ENCODE measurements around the gene NACA2. TPM values are rescaled to one million over a fixed set of nuclear protein-coding genes. Genes with fewer than 3 reads are reported as not detected.

The NACA2 gene
- total and polyA plus RNA-seq, 4 donors, result 0.08 to 0.32 TPM; not detected in 2

DNA sequence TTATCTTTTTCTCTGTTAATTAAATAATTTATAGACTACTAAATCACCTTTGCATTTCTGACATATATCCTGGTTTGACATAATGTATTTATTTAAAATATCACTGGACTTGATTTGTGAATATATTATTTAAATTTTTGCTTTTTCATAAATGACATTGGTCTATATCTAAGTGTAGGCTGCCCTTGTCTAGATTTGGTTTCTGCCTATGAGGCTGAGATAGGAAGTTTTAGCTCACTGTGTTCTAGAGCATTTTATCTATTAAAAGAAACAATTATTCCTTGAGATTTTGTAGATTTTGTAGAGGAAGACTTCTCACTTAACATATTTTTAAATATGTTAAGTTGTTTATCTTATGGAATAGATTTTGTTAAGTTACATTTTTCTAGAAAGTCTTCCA is 43.9 kb downstream of the NACA2 start (continued):
- TF ChIP-seq, protein P1, sequence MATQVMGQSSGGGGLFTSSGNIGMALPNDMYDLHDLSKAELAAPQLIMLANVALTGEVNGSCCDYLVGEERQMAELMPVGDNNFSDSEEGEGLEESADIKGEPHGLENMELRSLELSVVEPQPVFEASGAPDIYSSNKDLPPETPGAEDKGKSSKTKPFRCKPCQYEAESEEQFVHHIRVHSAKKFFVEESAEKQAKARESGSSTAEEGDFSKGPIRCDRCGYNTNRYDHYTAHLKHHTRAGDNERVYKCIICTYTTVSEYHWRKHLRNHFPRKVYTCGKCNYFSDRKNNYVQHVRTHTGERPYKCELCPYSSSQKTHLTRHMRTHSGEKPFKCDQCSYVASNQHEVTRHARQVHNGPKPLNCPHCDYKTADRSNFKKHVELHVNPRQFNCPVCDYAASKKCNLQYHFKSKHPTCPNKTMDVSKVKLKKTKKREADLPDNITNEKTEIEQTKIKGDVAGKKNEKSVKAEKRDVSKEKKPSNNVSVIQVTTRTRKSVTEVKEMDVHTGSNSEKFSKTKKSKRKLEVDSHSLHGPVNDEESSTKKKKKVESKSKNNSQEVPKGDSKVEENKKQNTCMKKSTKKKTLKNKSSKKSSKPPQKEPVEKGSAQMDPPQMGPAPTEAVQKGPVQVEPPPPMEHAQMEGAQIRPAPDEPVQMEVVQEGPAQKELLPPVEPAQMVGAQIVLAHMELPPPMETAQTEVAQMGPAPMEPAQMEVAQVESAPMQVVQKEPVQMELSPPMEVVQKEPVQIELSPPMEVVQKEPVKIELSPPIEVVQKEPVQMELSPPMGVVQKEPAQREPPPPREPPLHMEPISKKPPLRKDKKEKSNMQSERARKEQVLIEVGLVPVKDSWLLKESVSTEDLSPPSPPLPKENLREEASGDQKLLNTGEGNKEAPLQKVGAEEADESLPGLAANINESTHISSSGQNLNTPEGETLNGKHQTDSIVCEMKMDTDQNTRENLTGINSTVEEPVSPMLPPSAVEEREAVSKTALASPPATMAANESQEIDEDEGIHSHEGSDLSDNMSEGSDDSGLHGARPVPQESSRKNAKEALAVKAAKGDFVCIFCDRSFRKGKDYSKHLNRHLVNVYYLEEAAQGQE (IDR thresholded peaks at IDR 0.05), result no peak
- no peak for TF ChIP-seq FOXA2 (IDR thresholded peaks at IDR 0.05)

DNA sequence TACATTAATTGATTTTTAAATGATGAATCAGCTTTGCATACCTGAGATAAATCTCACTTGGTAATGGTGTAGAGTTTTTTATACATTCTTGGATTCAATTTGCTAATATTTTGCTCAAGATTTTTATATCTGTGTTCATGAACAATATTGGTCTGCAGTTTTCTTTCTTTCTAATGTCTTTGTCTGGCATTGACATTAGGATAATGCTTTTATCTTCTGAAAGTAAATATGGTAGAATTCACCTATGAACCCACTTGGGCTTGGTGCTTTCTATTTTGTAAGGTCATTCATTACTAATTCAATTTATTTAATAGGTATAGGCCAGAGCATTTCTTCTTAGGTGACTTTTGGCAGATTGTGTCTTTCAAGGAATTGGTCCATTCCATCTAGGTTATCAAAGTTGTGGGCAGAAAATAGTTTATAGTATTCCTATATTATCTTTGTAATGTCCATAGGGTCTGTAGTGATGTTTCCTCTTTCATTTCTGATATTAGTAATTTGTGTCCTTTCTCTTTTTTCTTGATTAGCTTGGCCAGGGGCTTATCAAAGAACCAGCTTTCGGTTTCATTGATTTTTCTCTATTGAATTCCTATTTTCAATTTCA is 45.6 kb downstream of the NACA2 start:
- H3K9me3 ChIP-seq (ENCODE audit: control insufficient read depth in 4 of 4, low read length in 3 of 4), result peaks cover 2 to 7% (median 3%) of the 10 kb centered on the region in 4 donors
- H3K9ac ChIP-seq (ENCODE audit: low read depth in 1 of 2, low read length in 2 of 2), result no peak overlapping the region
- H3K4me3 ChIP-seq (ENCODE audit: low read depth in 1 of 3, low read length in 3 of 3), result no peak overlapping the region
- WGBS, result 82% methylated on average over 1 of the region's 1 CpG
- no peak for DNase-seq (ENCODE audit: low spot score)
- peaks cover 0 to 2% (median 0%) of the 10 kb centered on the region in 4 donors for H3K27me3 ChIP-seq (ENCODE audit: control insufficient read depth in 4 of 4, insufficient read depth in 4 of 4, low read length in 3 of 4)
- no peaks in the 10 kb centered on the region for H3K36me3 ChIP-seq (ENCODE audit: control insufficient read depth in 4 of 4, insufficient read depth in 3 of 4, low read depth in 1 of 4, low read length in 3 of 4)
- no peaks in the 10 kb centered on the region for H3K4me1 ChIP-seq (ENCODE audit: control insufficient read depth in 4 of 4, insufficient read depth in 4 of 4, low read length in 3 of 4)
- no peak overlapping the region for H3K27ac ChIP-seq (ENCODE audit: low read depth in 1 of 2, low read length in 2 of 2)
- TF ChIP-seq EGR1 (IDR thresholded peaks at IDR 0.05; ENCODE audit: low read depth in 2 of 2), result no peak
- TF ChIP-seq, protein P2, sequence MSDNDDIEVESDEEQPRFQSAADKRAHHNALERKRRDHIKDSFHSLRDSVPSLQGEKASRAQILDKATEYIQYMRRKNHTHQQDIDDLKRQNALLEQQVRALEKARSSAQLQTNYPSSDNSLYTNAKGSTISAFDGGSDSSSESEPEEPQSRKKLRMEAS (IDR thresholded peaks at IDR 0.05), result no peak
- TF ChIP-seq HNF4A (conservative IDR thresholded peaks at IDR 0.05), result no peak
- no peak for TF ChIP-seq JUND (IDR thresholded peaks at IDR 0.05)
- TF ChIP-seq, protein P1 (IDR thresholded peaks at IDR 0.05), result no peak
- no peak for TF ChIP-seq FOXA2 (IDR thresholded peaks at IDR 0.05)
- no peak for TF ChIP-seq NR2F2 (IDR thresholded peaks at IDR 0.05)
- no peak for TF ChIP-seq GABPA (IDR thresholded peaks at IDR 0.05 in 1 of 2, conservative IDR thresholded peaks at IDR 0.05 in 1 of 2)

DNA sequence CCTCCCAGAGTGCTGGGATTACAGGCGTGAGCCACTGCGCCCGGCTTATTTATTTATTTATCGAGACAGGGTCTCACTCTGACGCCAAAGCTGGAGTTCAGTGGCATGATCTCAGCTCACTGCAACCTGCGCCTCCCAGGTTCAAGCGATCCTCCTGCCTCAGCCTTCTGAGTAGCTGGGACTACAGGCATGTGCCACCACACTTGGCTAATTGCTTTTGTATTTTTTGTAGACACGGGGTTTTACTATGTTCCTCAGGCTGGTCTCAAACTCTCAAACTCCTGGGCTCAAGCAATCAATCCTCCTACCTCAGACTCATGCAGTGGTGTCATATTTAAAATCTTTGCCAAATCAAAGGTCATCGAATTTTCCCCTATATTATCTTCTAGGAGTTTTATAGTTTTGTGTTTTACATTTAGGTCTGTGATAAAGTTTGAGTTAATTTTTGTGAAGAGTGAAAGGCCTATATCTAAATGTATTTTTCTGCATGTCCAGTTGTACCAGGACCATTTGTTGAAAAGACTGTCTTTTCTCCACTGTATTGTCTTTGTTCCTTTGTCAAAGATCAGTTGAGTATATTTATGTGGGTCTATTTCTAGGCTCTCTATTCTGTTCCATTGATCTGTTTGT is 47.1 kb downstream of the NACA2 start:
- H3K4me1 ChIP-seq (ENCODE audit: control insufficient read depth in 4 of 4, insufficient read depth in 4 of 4, low read length in 3 of 4), result no peaks in the 10 kb centered on the region
- TF ChIP-seq RXRA (IDR thresholded peaks at IDR 0.05) (no peak), JUND (IDR thresholded peaks at IDR 0.05) (no peak), HNF4G (IDR thresholded peaks at IDR 0.05) (no peak), GABPA (IDR thresholded peaks at IDR 0.05 in 1 of 2, conservative IDR thresholded peaks at IDR 0.05 in 1 of 2) (no peak), FOXA2 (IDR thresholded peaks at IDR 0.05) (no peak), YY1 (IDR thresholded peaks at IDR 0.05) (no peak), FOXA1 (IDR thresholded peaks at IDR 0.05) (no peak), SP1 (IDR thresholded peaks at IDR 0.05) (no peak), RAD21 (IDR thresholded peaks at IDR 0.05) (no peak), EGR1 (IDR thresholded peaks at IDR 0.05; ENCODE audit: low read depth in 2 of 2) (no peak)
- TF ChIP-seq, protein P3, sequence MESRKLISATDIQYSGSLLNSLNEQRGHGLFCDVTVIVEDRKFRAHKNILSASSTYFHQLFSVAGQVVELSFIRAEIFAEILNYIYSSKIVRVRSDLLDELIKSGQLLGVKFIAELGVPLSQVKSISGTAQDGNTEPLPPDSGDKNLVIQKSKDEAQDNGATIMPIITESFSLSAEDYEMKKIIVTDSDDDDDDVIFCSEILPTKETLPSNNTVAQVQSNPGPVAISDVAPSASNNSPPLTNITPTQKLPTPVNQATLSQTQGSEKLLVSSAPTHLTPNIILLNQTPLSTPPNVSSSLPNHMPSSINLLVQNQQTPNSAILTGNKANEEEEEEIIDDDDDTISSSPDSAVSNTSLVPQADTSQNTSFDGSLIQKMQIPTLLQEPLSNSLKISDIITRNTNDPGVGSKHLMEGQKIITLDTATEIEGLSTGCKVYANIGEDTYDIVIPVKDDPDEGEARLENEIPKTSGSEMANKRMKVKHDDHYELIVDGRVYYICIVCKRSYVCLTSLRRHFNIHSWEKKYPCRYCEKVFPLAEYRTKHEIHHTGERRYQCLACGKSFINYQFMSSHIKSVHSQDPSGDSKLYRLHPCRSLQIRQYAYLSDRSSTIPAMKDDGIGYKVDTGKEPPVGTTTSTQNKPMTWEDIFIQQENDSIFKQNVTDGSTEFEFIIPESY (IDR thresholded peaks at IDR 0.05), result no peak
- TF ChIP-seq, protein P4, sequence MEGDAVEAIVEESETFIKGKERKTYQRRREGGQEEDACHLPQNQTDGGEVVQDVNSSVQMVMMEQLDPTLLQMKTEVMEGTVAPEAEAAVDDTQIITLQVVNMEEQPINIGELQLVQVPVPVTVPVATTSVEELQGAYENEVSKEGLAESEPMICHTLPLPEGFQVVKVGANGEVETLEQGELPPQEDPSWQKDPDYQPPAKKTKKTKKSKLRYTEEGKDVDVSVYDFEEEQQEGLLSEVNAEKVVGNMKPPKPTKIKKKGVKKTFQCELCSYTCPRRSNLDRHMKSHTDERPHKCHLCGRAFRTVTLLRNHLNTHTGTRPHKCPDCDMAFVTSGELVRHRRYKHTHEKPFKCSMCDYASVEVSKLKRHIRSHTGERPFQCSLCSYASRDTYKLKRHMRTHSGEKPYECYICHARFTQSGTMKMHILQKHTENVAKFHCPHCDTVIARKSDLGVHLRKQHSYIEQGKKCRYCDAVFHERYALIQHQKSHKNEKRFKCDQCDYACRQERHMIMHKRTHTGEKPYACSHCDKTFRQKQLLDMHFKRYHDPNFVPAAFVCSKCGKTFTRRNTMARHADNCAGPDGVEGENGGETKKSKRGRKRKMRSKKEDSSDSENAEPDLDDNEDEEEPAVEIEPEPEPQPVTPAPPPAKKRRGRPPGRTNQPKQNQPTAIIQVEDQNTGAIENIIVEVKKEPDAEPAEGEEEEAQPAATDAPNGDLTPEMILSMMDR (IDR thresholded peaks at IDR 0.05; ENCODE audit: low read depth, low read length, missing input control), result no peak
- TF ChIP-seq, protein P2 (IDR thresholded peaks at IDR 0.05), result no peak
- TF ChIP-seq, protein P5, sequence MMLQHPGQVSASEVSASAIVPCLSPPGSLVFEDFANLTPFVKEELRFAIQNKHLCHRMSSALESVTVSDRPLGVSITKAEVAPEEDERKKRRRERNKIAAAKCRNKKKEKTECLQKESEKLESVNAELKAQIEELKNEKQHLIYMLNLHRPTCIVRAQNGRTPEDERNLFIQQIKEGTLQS (IDR thresholded peaks at IDR 0.05), result no peak

More for the DNA sequence above, 47.1 kb downstream of the NACA2 start:
- H3K36me3 ChIP-seq (ENCODE audit: control insufficient read depth in 4 of 4, insufficient read depth in 3 of 4, low read depth in 1 of 4, low read length in 3 of 4), result no peaks in the 10 kb centered on the region
- no peak overlapping the region for H3K9ac ChIP-seq (ENCODE audit: low read depth in 1 of 2, low read length in 2 of 2)
- no peak overlapping the region for H3K4me3 ChIP-seq (ENCODE audit: low read depth in 1 of 3, low read length in 3 of 3)
- no peak for DNase-seq (ENCODE audit: low spot score)
- peaks cover 2 to 7% (median 3%) of the 10 kb centered on the region in 4 donors for H3K9me3 ChIP-seq (ENCODE audit: control insufficient read depth in 4 of 4, low read length in 3 of 4)
- no peak overlapping the region for H3K27ac ChIP-seq (ENCODE audit: low read depth in 1 of 2, low read length in 2 of 2)
- WGBS, result 79% methylated on average over 9 of the region's 9 CpGs
- H3K27me3 ChIP-seq (ENCODE audit: control insufficient read depth in 4 of 4, insufficient read depth in 4 of 4, low read length in 3 of 4), result no peaks in the 10 kb centered on the region
